HCT116 (cell line): ENCODE measurements around the gene TGM4. TPM values are rescaled to one million over a fixed set of nuclear protein-coding genes. Genes with fewer than 3 reads are reported as not detected.

Experiments
- ATAC-seq: fragments of 200-7000 bp; cut with Tn5 transposase; 2 replicates; pipeline ENCODE4 v1.9.1; 2020; ENCODE audit warnings: mild to moderate bottlenecking, moderate library complexity
- BruUV-seq: library from RNA; stranded (reverse); fragments of 400-500 nt; replicated peaks from 2 replicates; lab custom pipeline; 2021; lab: Mats Ljungman, UMichigan
- CTCF ChIA-PET: fragments of 300-600 bp; sonication (Branson Sonifier 250); formaldehyde crosslinking; loops from one replicate; lab custom pipeline; 2021; ENCODE audit warnings: antibody characterized with exemption; lab: Charles Lee
- POLR2A ChIA-PET: fragments of 300-600, 350-600 bp; sonication (Branson Sonifier 250); formaldehyde crosslinking; loops from one replicate; lab custom pipeline; 2021; ENCODE audit warnings: antibody characterized with exemption; lab: Charles Lee
- RAD21 ChIA-PET, 2 experiments: fragments of 300-600 bp; sonication (Branson Sonifier 250); formaldehyde crosslinking; loops; one replicate each; lab custom pipeline; 2023; ENCODE audit warnings: low total read pairs in 2 of 2; ENCODE audit not compliant: uncharacterized antibody in 2 of 2, unreplicated experiment in 2 of 2, low non-redundant PET in 1 of 2; lab: Charles Lee
- DNase-seq: peaks from one replicate; pipeline ENCODE4 v3.0.0-alpha.2; 2010; ENCODE audit warnings: low read depth, low spot score
- H2AFZ ChIP-seq: fragments of 200-600 bp; shearing (Covaris generic), sonication (generic); 2 replicates; pipeline ENCODE4 v1.6.1; 2017; ENCODE audit warnings: low read depth, mixed run types, mixed read lengths, antibody characterized with exemption, low read length; ENCODE audit not compliant: poor library complexity, severe bottlenecking
- H3K27ac ChIP-seq: 2 replicates; pipeline ENCODE4 v1.5.1; 2012; ENCODE audit warnings: low read depth, low read length
- H3K27me3 ChIP-seq: fragments of 200-600 bp; sonication (generic); 2 replicates; pipeline ENCODE4 v1.6.1; 2016; ENCODE audit warnings: mixed run types, low read length, mixed read lengths; ENCODE audit not compliant: insufficient read depth
- H3K36me3 ChIP-seq, 2 experiments: fragments of 200-500 bp in 1 of 2; fragments of 200-600 bp in 1 of 2; sonication (Bioruptor generic) in 1 of 2; sonication (generic) in 1 of 2; 2 replicates each; pipeline versions ENCODE4 v1.5.1 to v1.6.1; 2014 to 2016; ENCODE audit warnings: low read length in 2 of 2, inconsistent platforms in 1 of 2, mixed read lengths in 1 of 2, mixed run types in 1 of 2; ENCODE audit not compliant: insufficient read depth in 2 of 2, control insufficient read depth in 1 of 2
- H3K4me1 ChIP-seq, 2 experiments: fragments of 200-600 bp in 1 of 2; sonication (generic) in 1 of 2; 2 replicates each; pipeline versions ENCODE4 v1.5.1 to v1.6.1; 2012 to 2017; ENCODE audit warnings: low read length in 2 of 2, inconsistent platforms in 1 of 2, mild to moderate bottlenecking in 1 of 2, mixed read lengths in 1 of 2, mixed run types in 1 of 2, moderate library complexity in 1 of 2; ENCODE audit not compliant: insufficient read depth in 2 of 2, control insufficient read depth in 1 of 2
- H3K4me2 ChIP-seq: fragments of 200-600 bp; sonication (generic); 2 replicates; pipeline ENCODE4 v1.6.1; 2017; ENCODE audit warnings: mixed run types, low read length, mixed read lengths
- H3K4me3 ChIP-seq, 2 experiments: fragments of 200-600 bp in 1 of 2; sonication (generic) in 1 of 2; replicated peaks in 1 of 2; 2 replicates each; pipeline ENCODE4 v1.5.1; 2011 to 2016; ENCODE audit warnings: low read length in 2 of 2, control low read depth in 1 of 2, low read depth in 1 of 2, mild to moderate bottlenecking in 1 of 2, mixed read lengths in 1 of 2, mixed run types in 1 of 2
- H3K79me2 ChIP-seq: fragments of 200-600 bp; sonication (generic); 2 replicates; pipeline ENCODE4 v1.6.1; 2017; ENCODE audit warnings: mild to moderate bottlenecking, mixed run types, low read length, moderate library complexity, mixed read lengths; ENCODE audit not compliant: insufficient read depth
- H3K9ac ChIP-seq: fragments of 200-600 bp; sonication (generic); 2 replicates; pipeline ENCODE4 v1.6.1; 2016; ENCODE audit warnings: low read length, mixed read lengths
- H3K9me2 ChIP-seq: fragments of 200-600 bp; sonication (generic), shearing (Covaris generic); 2 replicates; pipeline ENCODE4 v1.6.1; 2017; ENCODE audit warnings: mixed run types, mild to moderate bottlenecking, moderate library complexity; ENCODE audit not compliant: insufficient read depth
- H3K9me3 ChIP-seq, 2 experiments: fragments of 200-500 bp in 1 of 2; fragments of 200-600 bp in 1 of 2; sonication (Bioruptor generic) in 1 of 2; sonication (generic) in 1 of 2; 2 replicates each; pipeline ENCODE4 v1.6.1; 2014 to 2017; ENCODE audit warnings: low read length in 2 of 2, mixed read lengths in 2 of 2, inconsistent platforms in 1 of 2, low read depth in 1 of 2, mild to moderate bottlenecking in 1 of 2, mixed run types in 1 of 2, moderate library complexity in 1 of 2; ENCODE audit not compliant: control insufficient read depth in 1 of 2, insufficient read depth in 1 of 2
- H4K20me1 ChIP-seq: fragments of 200-600 bp; sonication (generic), shearing (Covaris generic); 2 replicates; pipeline ENCODE4 v1.6.1; 2017; ENCODE audit warnings: mixed run types, mild to moderate bottlenecking, moderate library complexity; ENCODE audit not compliant: insufficient read depth
- ATF3 ChIP-seq: IDR thresholded peaks from 2 replicates; pipeline ENCODE4 v1.6.1; 2012
- CEBPB ChIP-seq: IDR thresholded peaks from 2 replicates; pipeline ENCODE4 v1.6.1; 2012; ENCODE audit warnings: low read depth
- EGR1 ChIP-seq: IDR thresholded peaks from 2 replicates; pipeline ENCODE4 v1.6.1; 2012; ENCODE audit warnings: low read depth
- ELF1 ChIP-seq: IDR thresholded peaks from 2 replicates; pipeline ENCODE4 v1.6.1; 2012; ENCODE audit warnings: low read depth, borderline replicate concordance
- JUND ChIP-seq: IDR thresholded peaks from 2 replicates; pipeline ENCODE4 v1.6.1; 2012
- POLR2AphosphoS5 ChIP-seq: IDR thresholded peaks from 2 replicates; pipeline ENCODE4 v1.6.1; 2011; ENCODE audit warnings: mild to moderate bottlenecking, low read depth, low read length, moderate library complexity
- RAD21 ChIP-seq: IDR thresholded peaks from 2 replicates; pipeline ENCODE4 v1.6.1; 2012; ENCODE audit warnings: low read depth, mild to moderate bottlenecking
- REST ChIP-seq: IDR thresholded peaks from 2 replicates; pipeline ENCODE4 v1.6.1; 2012; ENCODE audit warnings: low read depth
- SP1 ChIP-seq: IDR thresholded peaks from 2 replicates; pipeline ENCODE4 v1.6.1; 2012; ENCODE audit warnings: low read depth
- SRF ChIP-seq: IDR thresholded peaks from 2 replicates; pipeline ENCODE4 v1.6.1; 2012; ENCODE audit warnings: low read depth
- ZBTB33 ChIP-seq: IDR thresholded peaks from 2 replicates; pipeline ENCODE4 v1.6.1; 2011; ENCODE audit warnings: mild to moderate bottlenecking, low read length, moderate library complexity; ENCODE audit not compliant: insufficient replicate concordance; ENCODE audit errors: extremely low read depth
- ZFX ChIP-seq: fragments of 450-650 bp; IDR thresholded peaks from 2 replicates; pipeline ENCODE4 v1.6.1; 2017
- ZNF274 ChIP-seq: fragments of 200-500 bp; sonication (Bioruptor generic); IDR thresholded peaks from 2 replicates; pipeline ENCODE4 v1.6.1; 2014; ENCODE audit warnings: mild to moderate bottlenecking, low read depth, low read length, inconsistent platforms
- intact Hi-C: fragments of 100-400 bp; cut with micrococcal nuclease; formaldehyde crosslinking; loops from 2 replicates; pipeline ENCODE4 v1.10.0; 2022
- total RNA-seq: library from RNA; stranded (reverse); gene quantifications from one replicate; pipeline ENCODE4 v1.2.1, GENCODE V29; 2021; ENCODE audit not compliant: unreplicated experiment

TGM4 gene
- total RNA-seq, 1 experiment from 2014 or later: not detected

- TF ChIP-seq ZBTB33 (no peak), POLR2AphosphoS5 (no peak), ELF1 (no peak), SRF (no peak), ZFX (no peak), RAD21 (no peak), JUND (no peak)
Measured at GRCh38 chr3:44927371-44927770, 53.0 kb downstream of the TGM4 start (continued).

GRCh38 chr3:44929782-44930181 is 55.4 kb downstream of the TGM4 start:
- POLR2A ChIA-PET: no interaction called here
- BruUV-seq: no TSS peak
- no peaks in the 10 kb centered on the region for H3K9me2 ChIP-seq
- H3K36me3 ChIP-seq: peaks cover 0 to 9% of the 10 kb centered on the region in 2 experiments; a peak in 3 of 4 replicates
- TF ChIP-seq REST: no peak
- TF ChIP-seq ATF3: no peak
- no peak for TF ChIP-seq ZNF274
- TF ChIP-seq EGR1: no peak
- no peak for TF ChIP-seq SP1
- TF ChIP-seq CEBPB: no peak
- TF ChIP-seq ZBTB33: no peak
- TF ChIP-seq, all 23 proteins: peak for 0
- RAD21 ChIA-PET: no interaction called here
- Histone ChIP-seq H3K27ac (no peak overlapping the region), H3K27me3 (no peaks in the 10 kb centered on the region), H4K20me1 (no peaks in the 10 kb centered on the region), H3K4me3 (no peak overlapping the region), H3K9me3 (no peaks in the 10 kb centered on the region), H3K4me1 (no peaks in the 10 kb centered on the region), H3K79me2 (no peaks in the 10 kb centered on the region), H2AFZ (no peak overlapping the region), H3K4me2 (no peak overlapping the region), H3K9ac (no peak overlapping the region)
- intact Hi-C loops: no loop called here
- DNase-seq (no peak), ATAC-seq (no peak)
- CTCF ChIA-PET: no interaction called here
